Right lobe of liver (tissue), 6 donors: ENCODE results near the gene INHBA. TPM values are rescaled to one million over a fixed set of nuclear protein-coding genes. Genes with fewer than 3 reads are reported as not detected.

Experiments used
- ATAC-seq, 4 donors: fragments of 200-7000 bp; cut with Tn5 transposase; one replicate each; pipeline ENCODE4 v1.9.1; 2020; ENCODE audit warnings: mild to moderate bottlenecking in 4 of 4, moderate library complexity in 4 of 4
- DNase-seq, 3 donors: peaks; one replicate each; pipeline ENCODE4 v3.0.0-alpha.2; 2020
- H3K27ac ChIP-seq, 3 donors: fragments of 200-600 bp; one replicate each; pipeline ENCODE4 v1.8.0; 2022
- H3K27me3 ChIP-seq, 2 donors: fragments of 200-600 bp; one replicate each; pipeline ENCODE4 v1.8.0; 2022
- H3K36me3 ChIP-seq, 4 donors: fragments of 200-600 bp; sonication (generic) in 1 of 4; one replicate each; pipeline versions ENCODE4 v1.5.1 to v1.8.0; 2017 to 2022; ENCODE audit warnings: control low read depth in 1 of 4
- H3K4me1 ChIP-seq, 4 donors: fragments of 200-600 bp; sonication (generic) in 1 of 4; one replicate each; pipeline versions ENCODE4 v1.5.1 to v1.8.0; 2017 to 2022; ENCODE audit warnings: control low read depth in 1 of 4
- H3K4me3 ChIP-seq, 3 donors: fragments of 200-600 bp; one replicate each; pipeline ENCODE4 v1.8.0; 2022
- H3K9me3 ChIP-seq, 4 donors: fragments of 200-600 bp; sonication (generic) in 1 of 4; one replicate each; pipeline versions ENCODE4 v1.5.1 to v1.8.0; 2017 to 2022; ENCODE audit warnings: control low read depth in 1 of 4
- CTCF ChIP-seq, 4 donors: fragments of 200-600 bp in 3 of 4; fragments of 450-650 bp in 1 of 4; IDR thresholded peaks; one replicate each; pipeline versions ENCODE4 v1.5.1 to v1.8.0; 2016 to 2022; ENCODE audit warnings: antibody characterized with exemption in 4 of 4, mild to moderate bottlenecking in 2 of 4
- POLR2A ChIP-seq: fragments of 450-650 bp; IDR thresholded peaks from one replicate; pipeline ENCODE4 v1.6.1; 2017; ENCODE audit warnings: antibody characterized with exemption, mild to moderate bottlenecking
- WGBS: methylation state at CpG from one replicate; pipeline ENCODE4 v1.1.6; 2018; ENCODE audit warnings: low coverage, low lambda C conversion rate; ENCODE audit not compliant: insufficient coverage; ENCODE audit errors: missing lambda C conversion rate; 5-methylcytosine and 5-hydroxymethylcytosine counted together
- intact Hi-C, 2 donors: fragments of 100-400 bp; cut with DNase I; formaldehyde crosslinking; loops; one replicate each; pipeline versions ENCODE4 v1.11.2 to v1.14.1; 2022
- total RNA-seq, 6 experiments: library from RNA; depleted of rRNA in 2 of 6; stranded (reverse); fragments of >200 nt in 2 of 6; fragmentation: NEBNext Ultra II Directional in 3 of 6; extraction: Animal tissue kit (Norgen Biotek cat#: 25700) in 3 of 6; gene quantifications; one replicate each; pipeline versions ENCODE4 v1.1.0 to v1.2.4, GENCODE V29; 2016 to 2023
- donor health status: DM: no; HTN: yes; CAD: no.
- donor health status: DM: no; HTN: no; CAD: no.
- donor health status: DM: no; HTN: no; CAD: no.
- donor health status: DM: no; HTN: yes; CAD: no.
- donor health status: DM: no; HTN: yes; CAD: no.

INHBA gene
- total RNA-seq, 6 experiments from 2014 or later, result 1.1 to 9.7 (median 2.9) TPM

DNA sequence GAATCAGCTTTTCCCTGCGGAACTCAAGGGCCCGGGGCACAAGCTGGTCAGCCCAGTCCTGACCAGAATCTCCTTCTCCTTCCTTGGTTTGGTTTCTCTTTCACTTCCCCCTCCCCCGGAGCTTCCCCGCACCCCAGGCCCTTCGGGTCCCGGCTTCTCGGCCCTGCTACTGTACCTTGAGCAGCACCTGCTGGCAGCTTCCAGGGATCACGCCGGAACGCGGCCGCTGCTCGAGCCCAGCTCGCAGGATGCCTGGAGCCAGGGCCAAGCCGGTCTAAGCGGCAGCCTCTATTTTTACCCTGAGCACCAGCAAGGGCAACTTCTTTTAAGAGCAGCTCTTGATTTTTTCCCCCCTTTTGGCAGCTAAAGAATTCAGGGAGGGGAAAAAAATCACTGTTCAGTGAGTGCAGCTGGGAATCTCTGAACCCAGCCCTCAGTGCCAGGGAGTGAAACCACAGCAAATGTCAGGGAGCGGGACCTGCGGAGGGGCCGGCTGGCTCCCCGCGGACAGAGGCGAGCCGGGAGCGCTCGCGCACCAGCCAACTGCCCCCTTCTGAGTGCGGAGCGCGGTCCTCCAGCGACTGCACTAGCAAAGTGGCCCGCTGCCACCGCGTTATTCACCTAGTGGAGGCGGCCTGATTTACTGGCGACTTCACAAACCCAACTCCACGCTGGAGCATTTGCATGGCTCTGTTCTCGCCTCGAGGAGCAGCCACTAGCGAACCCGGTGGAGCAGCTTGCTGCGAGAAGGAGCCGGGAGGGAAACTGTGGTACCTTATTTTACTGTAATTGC lies 2.4 kb upstream of the INHBA start:
- peak overlapping the region; percentile 76 to 94 (median 89) for H3K27ac ChIP-seq
- H3K9me3 ChIP-seq, result no peaks in the 10 kb centered on the region
- 2% methylated on average over 24 of the region's 42 CpGs for WGBS
- intact Hi-C loops, result loop anchor here in 1 of 2 donors (5.0 to 10.0 kb wide), 3 partner anchors 241 to 653 kb away; no protein-coding TSS in a partner anchor
- DNase-seq (peak; percentile 93 to 96 (median 93)), ATAC-seq (peak; percentile 78 to 93 (median 87))
- H3K4me3 ChIP-seq, result peak overlapping the region; percentile 42 to 65 (median 51)
- no peak for TF ChIP-seq POLR2A
- TF ChIP-seq CTCF (IDR thresholded peaks at IDR 0.05), result peak; percentile 56 to 79 (median 62)
- H3K36me3 ChIP-seq, result no peaks in the 10 kb centered on the region
- H3K4me1 ChIP-seq, result peaks cover 0 to 47% (median 4%) of the 10 kb centered on the region in 4 donors
- H3K27me3 ChIP-seq, result no peaks in the 10 kb centered on the region

- 50% methylated on average over 12 of the region's 13 CpGs for WGBS
- DNase-seq (no peak), ATAC-seq (no peak)
- TF ChIP-seq CTCF (IDR thresholded peaks at IDR 0.05) (no peak), POLR2A (no peak)
- H3K36me3 ChIP-seq, result no peaks in the 10 kb centered on the region
- H3K4me1 ChIP-seq, result peaks cover 0 to 32% (median 2%) of the 10 kb centered on the region in 4 donors
- no peak overlapping the region for H3K27ac ChIP-seq
- H3K9me3 ChIP-seq, result no peaks in the 10 kb centered on the region
- no peak overlapping the region for H3K4me3 ChIP-seq
- intact Hi-C loops, result loop anchor here in 1 of 2 donors (10.0 kb wide), 2 partner anchors 237 to 387 kb away; no protein-coding TSS in a partner anchor
- H3K27me3 ChIP-seq, result no peaks in the 10 kb centered on the region
Measured at GRCh38 chr7:41701068-41701941, 1.6 kb downstream of the INHBA start.

- Histone ChIP-seq H3K27ac (peak overlapping the region in 1 of 3 donors; percentile 37), H3K36me3 (no peaks in the 10 kb centered on the region), H3K4me1 (peaks cover 0 to 25% (median 6%) of the 10 kb centered on the region in 4 donors), H3K27me3 (no peaks in the 10 kb centered on the region), H3K9me3 (no peaks in the 10 kb centered on the region), H3K4me3 (peak overlapping the region in 2 of 3 donors; percentile 34 to 46)
- no peak for ATAC-seq
- TF ChIP-seq POLR2A (no peak), CTCF (IDR thresholded peaks at IDR 0.05) (no peak)
- 29% methylated on average over 17 of the region's 18 CpGs for WGBS
- intact Hi-C loops, result loop anchor here in 1 of 2 donors (10.0 kb wide), 2 partner anchors 235 to 385 kb away; no protein-coding TSS in a partner anchor
- DNase-seq, result no peak
Measured at GRCh38 chr7:41700044-41700471, 2.8 kb downstream of the INHBA start.

- Histone ChIP-seq H3K27ac (peak overlapping the region; percentile 29 to 55 (median 37)), H3K27me3 (no peaks in the 10 kb centered on the region), H3K9me3 (no peaks in the 10 kb centered on the region), H3K4me3 (peak overlapping the region; percentile 14 to 46 (median 34)), H3K4me1 (peaks cover 0 to 25% (median 6%) of the 10 kb centered on the region in 4 donors), H3K36me3 (no peaks in the 10 kb centered on the region)
- DNase-seq, result no peak
- TF ChIP-seq POLR2A (no peak), CTCF (IDR thresholded peaks at IDR 0.05) (no peak)
- WGBS, result 18% methylated on average over 8 of the region's 12 CpGs
- ATAC-seq, result peak; percentile 8 to 29 (median 16)
- intact Hi-C loops, result no loop called here
Measured at GRCh38 chr7:41699516-41699915, 3.4 kb downstream of the INHBA start.
